Endodermal cell (in vitro differentiated cells): ENCODE results near the gene LRFN3. TPM values are rescaled to one million over a fixed set of nuclear protein-coding genes. Genes with fewer than 3 reads are reported as not detected.

ENCODE experiments used
- DNase-seq: peaks from one replicate; pipeline ENCODE4 v3.0.0-alpha.2; 2017
- H3K27ac ChIP-seq: 2 replicates; pipeline ENCODE4 v1.5.1; 2013; ENCODE audit warnings: mild to moderate bottlenecking, low read depth, low read length, moderate library complexity
- H3K27me3 ChIP-seq: 2 replicates; pipeline ENCODE4 v1.6.1; 2013; ENCODE audit warnings: mild to moderate bottlenecking, low read length, moderate library complexity; ENCODE audit not compliant: insufficient read depth, control insufficient read depth, poor library complexity, severe bottlenecking
- H3K36me3 ChIP-seq: 2 replicates; pipeline ENCODE4 v1.7.0; 2013; ENCODE audit warnings: mild to moderate bottlenecking, low read length, moderate library complexity; ENCODE audit not compliant: control insufficient read depth, insufficient read depth
- H3K4me1 ChIP-seq: one replicate; pipeline ENCODE4 v1.7.0; 2013; ENCODE audit warnings: low read length; ENCODE audit not compliant: control insufficient read depth, insufficient read depth
- H3K4me3 ChIP-seq: 2 replicates; pipeline ENCODE4 v1.5.1; 2013; ENCODE audit warnings: mild to moderate bottlenecking, low read length, moderate library complexity
- H3K9ac ChIP-seq: 2 replicates; pipeline ENCODE4 v1.6.1; 2013; ENCODE audit warnings: mild to moderate bottlenecking, low read length, moderate library complexity; ENCODE audit not compliant: poor library complexity, severe bottlenecking; ENCODE audit errors: extremely low read depth
- H3K9me3 ChIP-seq: 2 replicates; pipeline ENCODE4 v1.6.1; 2013; ENCODE audit warnings: mild to moderate bottlenecking, low read length, moderate library complexity; ENCODE audit not compliant: control insufficient read depth
- H3K27ac Mint-ChIP-seq: 2 replicates; pipeline ENCODE4 v1.8.0; 2020; ENCODE audit warnings: mixed read lengths
- H3K27me3 Mint-ChIP-seq: 2 replicates; pipeline ENCODE4 v1.8.0; 2021; ENCODE audit warnings: mild to moderate bottlenecking, mixed read lengths; ENCODE audit not compliant: insufficient read depth
- H3K36me3 Mint-ChIP-seq: 2 replicates; pipeline ENCODE4 v1.8.0; 2020; ENCODE audit warnings: low read depth, mixed read lengths
- H3K4me1 Mint-ChIP-seq: 2 replicates; pipeline ENCODE4 v1.8.0; 2020; ENCODE audit warnings: mixed read lengths
- H3K4me3 Mint-ChIP-seq: 2 replicates; pipeline ENCODE4 v1.8.0; 2020; ENCODE audit warnings: mild to moderate bottlenecking, moderate library complexity, mixed read lengths
- H3K9me3 Mint-ChIP-seq: 2 replicates; pipeline ENCODE4 v1.8.0; 2020; ENCODE audit warnings: mild to moderate bottlenecking, mixed read lengths
- WGBS, 2 experiments: methylation state at CpG; one replicate each; pipeline versions ENCODE4 v1.1.5 to v1.1.7; 2013; ENCODE audit warnings: missing lambda C conversion rate in 2 of 2, mixed read lengths in 1 of 2; ENCODE audit not compliant: insufficient coverage in 1 of 2, insufficient read length in 1 of 2; 5-methylcytosine and 5-hydroxymethylcytosine counted together
- total RNA-seq, 2 donors: library from RNA; stranded (reverse); fragmentation: NEBNext Ultra II Directional in 1 of 2; extraction: Animal tissue kit (Norgen Biotek cat#: 25700) in 1 of 2; gene quantifications; 2 replicates in 1 of 2; 3 replicates in 1 of 2; pipeline ENCODE4 v1.2.1, GENCODE V29; 2021
- TF ChIP-seq, protein P1 (sequence below): fragments of 200-600 bp; sonication (generic); conservative IDR thresholded peaks from 2 replicates; pipeline ENCODE4 v1.5.0; 2021; ENCODE audit warnings: antibody characterized with exemption, mild to moderate bottlenecking

LRFN3 gene
- total RNA-seq, 2 donors from 2014 or later: 18.7 to 24.3 TPM

DNA sequence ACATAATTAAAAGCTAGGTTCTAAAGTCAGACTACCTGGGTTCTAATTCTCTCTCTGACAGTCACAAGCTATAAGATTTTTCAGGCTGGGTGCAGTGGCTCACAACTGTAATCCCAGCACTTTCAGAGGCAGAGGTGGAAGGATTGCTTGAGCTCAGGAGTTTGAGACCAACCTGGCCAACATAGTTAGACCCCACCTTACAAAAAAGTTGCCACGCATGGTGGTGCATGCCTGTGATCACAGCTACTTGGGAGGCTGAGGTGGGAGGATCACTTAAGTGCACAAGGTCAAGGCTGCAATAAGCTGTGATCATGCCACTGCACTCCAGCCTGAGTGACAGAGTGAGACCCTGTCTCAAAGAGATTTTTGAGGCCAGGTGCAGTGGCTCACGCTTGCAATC lies 41.8 kb upstream of the LRFN3 start:
- H3K9me3 ChIP-seq: no peaks in the 10 kb centered on the region
- 100% methylated on average over 2 of the region's 2 CpGs for WGBS, 2 experiments

DNA sequence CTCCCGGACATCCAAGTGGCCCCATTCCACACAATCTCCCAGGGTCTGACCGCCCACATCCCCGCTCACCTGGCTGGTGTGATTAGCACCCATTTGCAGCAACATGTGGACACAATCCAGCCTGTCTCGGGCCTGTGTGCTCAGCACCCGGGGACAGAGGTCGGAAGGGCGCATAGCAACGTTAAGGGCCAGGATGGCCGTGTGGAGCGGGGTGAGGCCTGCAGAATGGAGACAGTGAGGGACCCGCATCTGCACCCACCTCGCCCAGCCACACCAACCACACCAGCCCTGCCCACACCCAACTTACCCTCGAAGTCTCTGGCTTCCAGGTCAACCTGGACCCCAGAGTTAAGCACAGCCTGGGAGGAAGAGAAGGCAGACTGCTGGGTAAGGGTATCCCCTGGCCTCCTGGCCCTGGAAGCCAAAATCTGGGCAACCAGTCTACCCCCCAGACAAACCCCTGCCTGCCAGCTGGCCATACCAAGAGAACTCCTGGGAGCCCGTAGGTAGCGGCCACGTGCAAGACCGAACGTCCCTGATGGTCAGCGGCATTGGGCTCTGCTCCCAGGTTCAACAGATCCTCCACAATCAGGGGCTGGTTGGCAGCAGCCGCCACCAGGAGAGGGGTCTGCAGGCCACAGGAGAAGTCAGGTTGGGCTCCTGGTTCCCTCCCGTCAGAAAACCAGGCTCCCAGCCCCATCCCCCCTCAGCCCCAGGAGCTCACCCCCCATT lies 40.1 kb upstream of the LRFN3 start:
- H3K27ac ChIP-seq: no peak overlapping the region
- H3K27me3 ChIP-seq: no peaks in the 10 kb centered on the region
- H3K27ac Mint-ChIP-seq: no peak overlapping the region
- H3K4me1 ChIP-seq: no peaks in the 10 kb centered on the region
- H3K9me3 ChIP-seq: no peaks in the 10 kb centered on the region
- no peak overlapping the region for H3K9ac ChIP-seq
- no peaks in the 10 kb centered on the region for H3K9me3 Mint-ChIP-seq
- peaks cover 39% of the 10 kb centered on the region for H3K36me3 Mint-ChIP-seq
- peaks cover 5% of the 10 kb centered on the region for H3K4me1 Mint-ChIP-seq
- WGBS, 2 experiments: 94 to 96% methylated on average over 7 to 21 of the region's 21 CpGs
- H3K36me3 ChIP-seq: peaks cover 56% of the 10 kb centered on the region
- H3K27me3 Mint-ChIP-seq: no peaks in the 10 kb centered on the region
- H3K4me3 ChIP-seq: no peak overlapping the region
- no peak for DNase-seq
- TF ChIP-seq, protein P1, sequence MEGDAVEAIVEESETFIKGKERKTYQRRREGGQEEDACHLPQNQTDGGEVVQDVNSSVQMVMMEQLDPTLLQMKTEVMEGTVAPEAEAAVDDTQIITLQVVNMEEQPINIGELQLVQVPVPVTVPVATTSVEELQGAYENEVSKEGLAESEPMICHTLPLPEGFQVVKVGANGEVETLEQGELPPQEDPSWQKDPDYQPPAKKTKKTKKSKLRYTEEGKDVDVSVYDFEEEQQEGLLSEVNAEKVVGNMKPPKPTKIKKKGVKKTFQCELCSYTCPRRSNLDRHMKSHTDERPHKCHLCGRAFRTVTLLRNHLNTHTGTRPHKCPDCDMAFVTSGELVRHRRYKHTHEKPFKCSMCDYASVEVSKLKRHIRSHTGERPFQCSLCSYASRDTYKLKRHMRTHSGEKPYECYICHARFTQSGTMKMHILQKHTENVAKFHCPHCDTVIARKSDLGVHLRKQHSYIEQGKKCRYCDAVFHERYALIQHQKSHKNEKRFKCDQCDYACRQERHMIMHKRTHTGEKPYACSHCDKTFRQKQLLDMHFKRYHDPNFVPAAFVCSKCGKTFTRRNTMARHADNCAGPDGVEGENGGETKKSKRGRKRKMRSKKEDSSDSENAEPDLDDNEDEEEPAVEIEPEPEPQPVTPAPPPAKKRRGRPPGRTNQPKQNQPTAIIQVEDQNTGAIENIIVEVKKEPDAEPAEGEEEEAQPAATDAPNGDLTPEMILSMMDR: no peak
- H3K4me3 Mint-ChIP-seq: no peak overlapping the region

More for the DNA sequence above, 41.8 kb upstream of the LRFN3 start:
- peaks cover 72% of the 10 kb centered on the region for H3K36me3 ChIP-seq
- H3K27me3 ChIP-seq: no peaks in the 10 kb centered on the region
- TF ChIP-seq, protein P1: no peak
- DNase-seq: no peak
- Mint-ChIP-seq H3K9me3 (no peaks in the 10 kb centered on the region), H3K27ac (no peak overlapping the region), H3K4me3 (no peak overlapping the region), H3K27me3 (no peaks in the 10 kb centered on the region), H3K4me1 (peaks cover 5% of the 10 kb centered on the region), H3K36me3 (peaks cover 53% of the 10 kb centered on the region)
- H3K27ac ChIP-seq: no peak overlapping the region
- H3K4me3 ChIP-seq: no peak overlapping the region
- H3K4me1 ChIP-seq: no peaks in the 10 kb centered on the region
- H3K9ac ChIP-seq: no peak overlapping the region

DNA sequence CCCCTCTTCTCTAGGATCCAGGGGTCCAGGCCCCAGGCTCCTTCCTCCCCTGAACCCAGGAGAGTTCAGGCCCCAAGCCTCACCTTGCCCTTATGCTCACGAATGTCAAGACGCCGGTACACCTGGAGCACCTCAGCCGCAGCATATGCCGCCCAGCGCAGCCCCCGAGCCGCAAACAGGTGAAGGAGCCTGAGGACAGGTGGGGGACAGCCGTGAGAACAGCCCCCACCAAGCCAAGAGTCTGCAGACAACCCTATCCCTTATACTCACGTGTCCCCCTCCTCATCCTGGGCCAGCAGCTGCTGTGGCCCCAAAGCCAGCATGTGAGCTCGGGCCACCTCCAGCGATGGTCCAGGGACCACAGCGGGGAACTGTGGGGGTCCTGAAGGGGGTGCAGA lies 39.5 kb upstream of the LRFN3 start:
- Mint-ChIP-seq H3K27ac (no peak overlapping the region), H3K36me3 (peaks cover 36% of the 10 kb centered on the region), H3K9me3 (no peaks in the 10 kb centered on the region), H3K4me3 (no peak overlapping the region), H3K4me1 (peaks cover 5% of the 10 kb centered on the region), H3K27me3 (no peaks in the 10 kb centered on the region)
- 95 to 97% methylated on average over 8 to 13 of the region's 13 CpGs for WGBS, 2 experiments
- no peaks in the 10 kb centered on the region for H3K9me3 ChIP-seq
- DNase-seq: no peak
- H3K4me3 ChIP-seq: no peak overlapping the region
- no peak overlapping the region for H3K27ac ChIP-seq
- no peaks in the 10 kb centered on the region for H3K4me1 ChIP-seq
- no peaks in the 10 kb centered on the region for H3K27me3 ChIP-seq
- no peak overlapping the region for H3K9ac ChIP-seq
- TF ChIP-seq, protein P1: no peak
- H3K36me3 ChIP-seq: peaks cover 53% of the 10 kb centered on the region
